NCI-H2227 treated with DMSO at 0.1 percent for 48 hours (cell line): Measurements from ENCODE around the gene FAM200A.
"Not testable (repeated sequence)": the region's sequence is repeated elsewhere in the genome, so short reads cannot be mapped to it uniquely, and the experiment has no call there.

Source experiments
- DNase-seq: peaks from one replicate; lab custom pipeline; 2025; lab: John Stamatoyannopoulos, UW

Gene FAM200A

DNA sequence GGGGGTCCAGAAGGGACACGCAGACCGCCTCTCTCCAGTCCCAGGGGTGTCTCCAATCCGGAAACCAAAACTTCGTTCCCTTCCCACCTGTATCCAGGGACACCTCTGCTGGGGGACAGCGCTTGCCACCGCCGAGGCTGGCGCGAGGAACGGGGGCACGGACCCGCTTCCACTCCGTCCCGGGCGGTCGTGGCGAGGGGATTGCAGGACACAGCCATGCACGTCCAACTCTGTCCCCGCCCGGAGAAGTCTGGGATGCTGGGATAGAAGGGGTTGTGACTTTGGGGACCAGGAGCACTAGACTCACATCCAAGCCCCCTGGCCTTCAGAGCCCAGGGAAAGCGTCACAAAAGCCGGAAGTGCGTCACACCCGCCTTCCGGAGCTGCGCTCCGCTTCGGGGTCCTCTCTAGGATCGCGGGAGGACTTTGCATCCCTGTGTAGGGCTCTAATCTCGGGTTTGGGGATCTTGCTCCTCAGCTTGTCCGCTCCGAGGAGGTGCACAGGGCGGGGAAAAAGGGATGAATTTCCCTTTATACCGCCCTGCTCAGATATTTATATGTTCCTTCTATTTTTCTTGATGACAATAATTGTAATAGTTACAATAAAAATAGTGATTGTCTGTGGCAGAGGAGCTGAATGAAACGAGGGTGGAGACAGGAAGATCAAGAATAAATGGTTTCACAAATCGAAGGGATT lies at the start of gene FAM200A:
TSS of gene FAM200A (minus strand) at position 348 of the 697 bp plus-strand sequence. CDS start 3,707 bp downstream, outside the sequence.
- DNase-seq: peak; percentile 85

DNA sequence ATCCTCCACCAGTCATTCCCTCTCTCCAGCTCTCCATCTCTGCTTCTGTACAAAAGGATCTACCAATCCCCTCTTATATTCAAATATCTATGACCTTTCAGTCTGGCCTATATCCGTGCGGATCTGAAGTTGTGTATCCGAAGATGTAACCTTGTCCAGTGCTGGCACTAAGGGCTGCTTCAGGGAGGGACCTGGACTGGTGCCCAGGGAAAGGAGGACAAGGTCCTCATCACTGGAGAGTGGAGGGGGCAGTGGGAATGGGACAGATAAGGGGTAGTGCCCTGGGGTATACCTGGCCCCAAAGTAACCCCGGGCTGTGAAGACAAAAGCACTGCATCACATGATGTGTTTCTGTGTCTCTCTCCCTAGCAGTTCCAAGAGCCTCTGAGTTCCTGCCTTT lies 47.9 kb upstream of the FAM200A start:
- no peak for DNase-seq

DNA sequence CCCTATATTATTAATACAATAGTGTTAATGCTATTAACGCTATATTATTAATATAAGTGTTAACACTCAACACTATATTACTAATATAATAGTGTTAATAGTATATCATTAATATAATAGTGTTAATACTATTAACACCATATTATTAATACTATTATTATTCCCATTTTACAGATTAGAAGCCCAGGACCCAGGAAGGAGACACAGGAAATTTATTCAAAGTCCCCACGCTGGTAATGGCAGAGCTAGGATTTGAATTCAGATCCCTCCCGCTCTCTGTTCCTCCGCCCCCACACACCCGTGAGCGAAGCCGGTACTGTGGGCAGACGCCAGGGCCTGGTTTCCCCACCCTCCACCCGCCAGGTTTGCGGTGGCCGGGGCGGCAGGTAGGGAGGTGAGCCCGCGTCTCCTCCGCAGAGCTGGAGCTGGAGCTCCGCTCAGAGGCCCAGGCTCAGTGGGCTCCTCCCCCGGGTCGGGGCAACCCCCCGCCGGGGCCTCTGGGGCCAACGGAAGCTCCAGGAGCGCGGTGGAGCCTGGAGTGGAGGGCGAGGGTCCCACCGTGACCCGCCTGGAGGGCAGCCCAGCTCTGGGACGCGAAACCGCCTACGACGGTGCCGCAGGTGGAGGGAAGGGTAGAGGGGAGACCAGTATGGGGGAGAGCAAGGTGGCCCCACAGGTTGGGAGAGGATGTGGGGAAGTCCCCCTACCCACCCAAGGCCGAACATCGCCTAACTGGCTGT lies 46.0 kb upstream of the FAM200A start, which contains the start of gene TMEM225B:
TSS of gene TMEM225B (plus strand) at position 506 of the 740 bp plus-strand sequence. CDS start 6,122 bp downstream, outside the sequence.
- DNase-seq: no peak

DNA sequence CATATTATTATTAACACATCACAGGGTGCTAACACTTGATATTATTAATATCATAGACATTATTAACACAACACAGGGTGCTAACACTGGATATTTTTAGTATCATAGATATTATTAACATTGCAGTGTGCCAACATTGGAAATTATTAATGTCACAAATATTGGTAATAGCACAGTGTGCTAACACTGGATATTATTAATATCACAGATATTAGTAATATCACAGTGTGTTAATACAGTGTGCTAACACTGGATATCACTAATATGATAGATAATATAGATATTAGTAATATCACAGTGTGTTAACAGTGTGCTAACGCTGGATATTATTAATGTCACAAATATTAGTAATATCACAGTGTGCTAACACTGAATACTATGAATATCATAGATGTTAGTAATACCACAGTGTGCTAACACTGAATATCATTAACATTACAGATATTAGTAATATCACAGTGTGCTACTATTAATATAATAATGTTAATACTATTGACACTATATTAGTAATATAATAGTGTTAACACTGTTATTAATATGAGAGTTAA lies 44.6 kb upstream of the FAM200A start:
- no peak for DNase-seq

DNA sequence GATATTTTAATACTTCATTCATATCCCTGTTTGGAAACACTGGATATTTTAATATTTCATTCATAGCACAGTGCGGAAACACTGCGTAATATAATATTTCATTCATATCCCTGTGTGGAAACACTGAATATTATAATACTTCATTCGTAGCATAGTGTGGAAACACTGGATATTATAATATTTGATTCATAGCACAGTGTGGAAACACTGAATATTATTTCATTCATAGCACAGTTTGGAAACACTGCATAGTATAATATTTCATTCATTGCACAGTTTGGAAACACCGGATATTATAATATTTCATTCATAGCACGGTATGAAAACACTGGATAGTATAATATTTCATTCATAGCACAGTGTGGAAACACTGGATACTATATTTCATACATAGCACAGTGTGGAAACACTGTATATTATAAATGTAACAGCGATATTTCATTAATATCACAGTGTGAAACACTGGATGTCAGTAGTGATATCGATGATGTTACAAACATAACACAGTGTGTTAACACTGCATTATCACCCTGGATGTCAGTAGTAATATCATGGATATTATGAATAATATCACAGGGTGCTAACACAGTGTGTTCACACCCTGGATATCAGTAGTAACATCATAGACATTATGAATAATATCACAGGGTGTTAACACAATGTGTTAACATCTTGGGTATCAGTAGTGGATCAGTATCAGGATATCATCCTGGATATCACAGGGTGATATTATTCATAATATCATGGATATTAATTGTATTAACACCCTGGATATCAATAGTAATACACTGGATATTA lies 43.2 kb upstream of the FAM200A start:
- DNase-seq: no peak

DNA sequence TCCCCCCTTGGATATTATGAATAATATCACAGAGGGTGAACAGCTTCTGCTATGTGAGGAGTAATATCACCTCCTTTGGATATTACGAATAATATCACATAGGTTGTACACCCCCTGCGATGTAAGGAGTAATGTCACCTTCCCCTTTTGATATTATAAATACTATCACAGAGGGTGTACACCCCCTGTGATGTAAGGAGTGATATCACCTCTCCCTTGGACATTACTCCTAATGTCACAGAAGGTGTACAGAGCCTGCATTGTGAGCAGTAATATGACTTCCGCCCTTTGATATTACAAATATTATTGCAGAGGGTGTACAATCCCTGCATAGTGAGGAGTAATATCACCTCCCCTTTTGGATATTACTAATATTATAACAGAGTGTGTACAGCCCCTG lies 37.0 kb upstream of the FAM200A start:
- no peak for DNase-seq

DNA sequence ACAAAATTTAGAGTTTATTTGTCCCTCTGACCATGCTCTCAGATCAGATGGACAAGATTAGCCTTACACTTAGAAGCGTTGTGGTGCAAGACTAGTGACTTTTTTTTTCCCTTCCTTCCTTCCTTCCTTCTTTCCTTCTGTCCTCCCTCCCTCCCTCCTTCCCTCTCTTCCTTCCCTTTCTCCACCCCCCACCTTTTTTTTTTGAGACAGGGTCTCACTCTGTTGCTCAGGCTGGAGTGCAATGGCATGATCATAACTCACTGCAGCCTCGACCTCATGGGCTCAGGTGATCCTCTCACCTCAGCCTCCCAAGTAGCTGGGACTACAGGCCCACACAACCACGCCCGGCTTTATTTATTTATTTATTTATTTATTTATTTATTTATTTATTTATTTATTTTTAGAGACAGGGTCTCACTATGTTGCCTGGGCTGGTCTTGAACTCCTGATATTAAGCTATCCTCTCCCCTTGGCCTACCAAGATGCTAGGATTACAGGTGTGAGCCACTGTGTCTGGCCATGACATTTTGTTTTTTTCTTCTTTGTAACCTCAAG lies 28.9 kb upstream of the FAM200A start:
- not testable (repeated sequence) for DNase-seq

DNA sequence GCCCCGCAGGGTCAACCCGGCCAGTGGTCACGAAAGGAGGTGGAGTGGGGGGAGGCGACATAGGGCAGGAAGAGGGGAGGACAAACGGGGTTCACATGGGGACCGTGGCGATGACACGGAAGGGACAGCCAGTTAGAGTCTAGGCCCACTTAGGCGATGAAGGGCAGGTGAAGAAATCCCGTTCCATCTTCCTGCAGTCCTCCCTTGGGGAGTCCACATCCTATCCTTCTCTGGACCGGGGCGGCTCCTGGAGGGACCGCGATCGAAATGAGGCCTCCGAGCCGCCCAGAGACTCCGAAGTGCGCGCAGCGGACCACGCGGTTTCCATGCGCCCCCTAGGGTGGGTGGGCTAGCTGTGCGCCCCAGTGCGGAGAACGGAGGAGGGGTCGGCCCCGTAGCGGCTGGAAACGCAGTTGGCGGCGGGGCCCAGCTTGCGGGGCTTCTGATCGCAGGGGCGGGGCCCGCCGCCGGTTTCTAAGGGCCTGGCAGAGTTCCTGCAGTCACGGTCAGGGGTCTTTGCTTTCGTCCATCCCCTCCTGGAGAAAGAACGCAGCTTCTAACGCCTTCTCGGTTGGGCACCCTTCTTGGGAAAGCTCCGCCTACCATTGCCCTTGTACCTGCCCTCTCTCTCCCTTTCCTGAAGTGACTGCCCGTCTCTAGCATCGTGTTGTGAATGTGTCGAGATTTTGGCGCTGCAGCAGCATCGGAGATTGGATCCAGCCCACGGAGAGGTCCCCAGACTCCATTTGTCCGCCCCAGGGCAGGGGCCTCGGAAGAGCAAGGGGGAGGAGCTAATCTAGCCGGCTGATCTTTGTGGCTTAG lies 28.3 kb upstream of the FAM200A start:
- DNase-seq: peak; percentile 94

DNA sequence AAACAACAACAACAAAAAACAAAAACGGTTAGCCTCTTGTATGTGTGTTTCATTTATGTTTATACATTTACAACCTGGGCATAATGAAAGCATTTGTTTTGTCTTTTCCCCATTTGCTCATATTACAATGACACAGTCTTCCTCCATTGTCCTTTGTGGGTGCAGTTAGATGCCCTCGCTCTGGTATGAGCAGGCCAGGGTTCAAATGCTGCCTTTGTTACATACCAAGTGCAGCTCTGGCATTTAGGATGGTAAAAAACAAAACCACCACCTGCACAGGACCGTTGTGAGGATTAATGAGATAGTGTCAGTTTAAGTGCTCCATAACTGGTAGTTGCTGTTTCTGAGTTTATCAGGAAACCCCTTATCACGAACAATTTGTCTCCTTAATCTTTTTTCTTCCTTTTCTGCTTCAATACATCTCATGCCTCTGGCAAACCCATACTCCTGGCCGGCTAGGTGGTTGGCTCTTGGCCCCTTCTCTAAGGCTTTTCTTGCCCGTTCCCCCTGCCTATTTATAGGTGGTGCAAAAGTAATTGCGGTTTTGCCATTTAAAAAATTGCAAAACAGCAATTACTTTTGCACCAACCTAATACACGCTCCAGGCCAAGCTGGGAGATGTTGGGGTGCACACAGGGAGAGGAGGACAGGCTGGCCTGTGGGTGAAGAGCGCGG lies 27.5 kb upstream of the FAM200A start:
- DNase-seq: no peak

DNA sequence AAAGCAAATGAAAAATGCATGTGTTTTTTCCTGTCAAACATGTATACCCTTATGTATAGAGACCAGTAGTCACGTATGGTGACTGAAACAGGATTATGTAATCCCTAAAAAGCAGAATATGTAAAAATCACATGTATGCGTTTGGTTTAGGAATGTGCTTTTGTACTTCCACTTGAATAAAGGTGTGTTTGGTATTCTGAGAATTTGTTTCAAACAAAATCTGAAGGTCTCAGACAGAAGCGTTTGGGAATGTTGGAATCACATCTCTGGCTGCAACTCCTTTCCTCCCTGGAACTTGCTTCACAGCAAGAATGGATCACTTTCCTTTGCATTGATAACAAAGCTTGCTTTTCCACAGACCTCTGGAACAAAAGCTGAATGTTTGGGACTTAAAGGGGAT lies 24.3 kb upstream of the FAM200A start:
- no peak for DNase-seq

DNA sequence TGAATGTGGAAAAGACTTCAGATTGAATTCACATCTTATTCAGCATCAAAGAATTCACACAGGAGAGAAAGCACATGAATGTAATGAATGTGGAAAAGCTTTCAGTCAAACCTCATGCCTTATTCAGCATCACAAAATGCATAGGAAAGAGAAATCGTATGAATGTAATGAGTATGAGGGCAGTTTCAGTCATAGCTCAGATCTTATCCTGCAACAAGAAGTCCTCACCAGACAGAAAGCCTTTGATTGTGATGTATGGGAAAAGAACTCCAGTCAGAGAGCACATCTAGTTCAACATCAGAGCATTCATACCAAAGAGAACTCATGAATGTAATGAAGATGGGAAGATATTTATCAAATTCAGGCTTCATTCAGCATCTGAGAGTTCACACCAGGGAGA lies 21.3 kb upstream of the FAM200A start:
- no peak for DNase-seq

DNA sequence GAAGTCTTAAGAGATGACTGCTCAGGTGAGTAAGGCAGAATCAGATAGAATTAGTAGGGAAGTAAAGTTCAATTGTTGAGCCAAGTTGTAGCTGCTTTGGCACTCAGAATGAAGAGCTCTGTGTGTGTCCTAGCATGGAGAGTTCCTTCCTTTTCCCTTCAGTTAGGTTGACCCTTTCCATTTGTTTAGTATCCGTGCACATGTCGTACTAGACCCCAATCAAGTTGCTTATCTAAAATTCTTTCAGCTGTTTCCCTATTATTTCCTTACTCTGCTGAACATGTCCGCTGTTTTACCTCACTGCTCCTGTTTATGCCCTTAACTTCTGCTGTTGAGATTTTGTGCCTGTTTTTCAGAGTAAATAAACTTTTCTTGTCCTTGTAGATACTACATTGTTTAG lies 19.9 kb upstream of the FAM200A start:
- DNase-seq: no peak

DNA sequence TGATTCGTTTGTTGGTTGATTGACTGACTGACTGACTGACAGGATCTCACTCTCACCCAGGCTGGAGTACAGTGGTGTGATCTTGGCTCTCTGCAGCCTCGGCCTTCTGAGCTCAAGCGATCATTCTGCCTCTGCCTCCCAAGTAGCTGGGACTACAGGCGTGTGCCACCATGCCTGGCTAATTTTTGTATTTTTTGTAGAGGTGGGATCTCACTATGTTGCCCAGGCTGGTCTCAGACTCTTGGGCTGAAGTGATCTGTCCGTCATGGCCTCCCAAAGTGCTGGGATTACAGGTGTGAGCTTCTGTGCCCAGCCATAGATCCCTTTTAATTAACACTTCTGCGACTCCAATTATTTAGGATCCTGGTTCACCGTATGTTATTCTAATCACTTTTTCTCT lies 16.9 kb upstream of the FAM200A start:
- DNase-seq: not testable (repeated sequence)

DNA sequence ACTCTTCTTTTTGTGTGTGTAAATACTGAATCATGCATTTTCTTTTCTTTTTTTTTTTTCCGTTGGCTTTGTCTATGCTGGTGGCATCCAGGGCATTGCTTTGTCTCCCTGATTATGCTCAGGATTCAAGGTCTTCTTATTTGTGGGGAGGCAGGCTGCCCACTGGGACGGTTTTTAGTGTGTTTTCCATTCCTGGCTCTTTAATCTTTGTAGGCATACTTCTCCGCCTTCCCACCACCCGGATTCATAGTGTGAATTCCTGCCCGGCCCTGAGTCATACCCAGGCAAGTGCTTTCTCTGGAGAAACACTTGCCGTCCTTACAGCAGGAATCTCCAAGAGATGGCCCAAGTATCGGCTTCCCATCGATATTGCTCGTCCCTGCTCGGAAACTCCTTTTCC lies 11.7 kb upstream of the FAM200A start:
- DNase-seq: no peak

DNA sequence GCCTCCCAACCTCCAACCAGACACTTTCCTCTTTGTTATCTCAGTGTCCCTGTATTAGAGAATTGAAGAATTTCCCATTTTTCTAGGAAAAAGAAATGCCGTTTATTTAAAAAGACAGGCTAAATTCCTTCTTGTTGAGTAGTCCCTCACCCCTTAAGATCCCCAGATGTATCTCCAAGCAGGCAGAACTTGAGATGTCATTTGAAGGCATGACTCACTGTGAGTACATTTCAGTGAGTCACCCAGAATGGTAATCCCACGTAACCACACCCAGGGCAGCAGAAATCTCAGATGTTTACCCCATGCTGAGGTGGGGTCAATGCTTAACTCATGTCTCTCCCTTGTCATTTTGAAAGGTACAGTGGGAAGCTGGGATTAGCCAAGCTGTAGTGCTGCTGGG lies 10.9 kb upstream of the FAM200A start:
- DNase-seq: no peak

DNA sequence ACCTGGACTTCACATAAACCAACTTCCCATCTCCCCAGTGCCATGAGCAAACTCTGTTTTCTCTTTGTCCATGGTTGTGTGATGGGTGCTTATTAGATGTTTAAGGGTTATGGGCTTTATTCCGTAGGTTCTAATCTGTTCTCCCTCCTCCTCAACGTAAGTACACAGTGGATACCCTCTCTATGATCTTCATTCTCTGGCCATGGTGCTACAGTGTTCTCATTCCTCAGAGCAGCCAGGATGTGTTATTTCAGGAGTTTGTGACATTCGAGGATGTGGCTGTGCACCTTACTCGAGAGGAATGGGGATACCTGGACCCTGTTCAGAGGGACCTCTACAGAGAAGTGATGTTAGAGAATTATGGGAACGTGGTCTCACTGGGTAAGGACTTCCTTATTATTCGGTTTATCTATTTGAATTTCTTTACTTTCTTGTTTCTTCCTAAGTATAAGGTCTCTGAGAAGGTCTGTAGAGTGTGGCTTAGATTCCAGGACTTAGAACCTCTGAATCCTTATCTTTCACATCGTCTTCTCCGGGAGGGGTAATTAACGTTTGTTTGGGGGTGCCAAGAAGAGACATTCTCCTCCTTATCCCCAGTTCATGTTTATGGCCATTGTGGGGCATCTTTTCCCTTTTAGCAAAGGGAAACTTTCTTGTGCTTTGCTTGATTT lies 10.3 kb upstream of the FAM200A start:
- no peak for DNase-seq

DNA sequence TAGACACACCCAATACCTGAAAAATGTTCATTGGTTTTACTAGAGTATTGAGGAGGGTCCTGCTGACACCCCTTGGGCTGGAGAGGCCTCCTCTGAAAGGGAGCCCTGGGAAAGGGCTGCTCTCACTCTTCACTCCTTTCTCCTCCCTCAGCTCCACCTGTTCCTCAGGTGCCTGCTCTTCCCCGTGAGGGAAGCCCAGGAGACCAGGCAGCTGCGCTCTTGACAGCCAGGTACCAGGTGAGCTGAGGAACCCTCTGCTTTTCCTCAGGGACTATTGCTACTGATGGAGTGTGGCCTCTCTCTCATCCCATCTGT lies 9.8 kb upstream of the FAM200A start:
- no peak for DNase-seq

DNA sequence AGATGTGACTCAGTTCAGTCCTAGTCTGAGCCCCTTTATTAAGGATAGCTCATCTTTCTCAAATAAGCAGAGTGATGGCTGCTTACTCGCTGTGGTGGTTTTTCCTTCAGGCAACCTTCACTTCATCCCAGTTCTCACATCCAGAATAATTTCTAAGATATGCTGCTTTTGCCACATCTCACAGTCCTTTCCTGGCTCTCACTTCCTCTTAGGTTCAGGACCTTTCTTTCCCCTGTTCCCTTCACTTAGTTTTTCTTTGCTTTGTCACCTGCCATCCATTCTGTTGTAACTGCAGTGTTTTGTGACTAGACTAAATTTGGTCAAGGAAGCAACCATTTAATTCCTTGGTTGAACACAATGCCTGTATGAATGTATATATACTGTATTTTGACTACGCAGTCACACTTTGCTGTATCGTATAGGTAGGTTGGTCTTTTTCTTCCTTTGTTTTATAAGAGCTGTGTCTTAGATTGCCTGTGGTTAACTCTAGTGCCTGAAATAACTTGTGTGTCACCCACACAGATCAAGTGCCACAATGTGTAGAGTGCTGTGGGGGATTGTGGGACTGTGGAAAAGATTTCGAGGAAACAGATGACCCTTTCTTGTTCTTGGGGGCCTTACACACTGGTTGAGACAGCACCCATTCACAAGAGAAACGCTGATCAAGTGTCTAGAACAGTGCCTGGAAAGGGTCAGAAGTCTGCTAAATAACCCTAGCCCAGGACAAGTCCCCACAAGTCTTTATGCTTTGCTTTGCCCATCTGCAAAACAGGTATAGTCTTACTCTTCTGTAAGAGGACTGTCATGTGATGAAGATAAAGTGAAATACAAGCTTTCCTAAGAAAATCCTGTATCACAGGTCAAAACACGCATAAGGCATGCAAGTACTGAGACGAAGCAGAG lies 9.2 kb upstream of the FAM200A start:
- DNase-seq: no peak
